ENCODE results near the gene NUP210.

DNA sequence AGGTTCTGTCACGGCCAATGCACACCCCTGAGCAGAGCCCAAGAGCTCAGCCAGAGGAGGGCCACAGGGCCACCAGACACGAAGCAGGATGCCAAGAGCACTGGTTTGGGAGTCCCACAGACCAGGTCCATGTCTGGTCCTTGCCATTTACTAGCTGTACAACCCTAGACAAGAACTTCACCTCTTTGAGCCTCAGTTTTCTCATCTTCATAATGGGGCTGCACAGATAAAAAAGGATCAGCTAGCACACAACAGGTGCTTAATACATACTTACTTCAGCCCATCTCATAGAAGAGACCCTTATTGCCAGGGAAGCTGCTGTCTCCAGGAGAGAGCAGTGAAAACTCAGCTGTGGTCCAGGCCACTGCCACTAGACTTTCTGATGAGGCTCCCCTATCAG lies 152.0 kb downstream of the NUP210 start:
- TF ChIP-seq POLR2A (IDR thresholded peaks at IDR 0.05): no peak
- TF ChIP-seq, protein P1, sequence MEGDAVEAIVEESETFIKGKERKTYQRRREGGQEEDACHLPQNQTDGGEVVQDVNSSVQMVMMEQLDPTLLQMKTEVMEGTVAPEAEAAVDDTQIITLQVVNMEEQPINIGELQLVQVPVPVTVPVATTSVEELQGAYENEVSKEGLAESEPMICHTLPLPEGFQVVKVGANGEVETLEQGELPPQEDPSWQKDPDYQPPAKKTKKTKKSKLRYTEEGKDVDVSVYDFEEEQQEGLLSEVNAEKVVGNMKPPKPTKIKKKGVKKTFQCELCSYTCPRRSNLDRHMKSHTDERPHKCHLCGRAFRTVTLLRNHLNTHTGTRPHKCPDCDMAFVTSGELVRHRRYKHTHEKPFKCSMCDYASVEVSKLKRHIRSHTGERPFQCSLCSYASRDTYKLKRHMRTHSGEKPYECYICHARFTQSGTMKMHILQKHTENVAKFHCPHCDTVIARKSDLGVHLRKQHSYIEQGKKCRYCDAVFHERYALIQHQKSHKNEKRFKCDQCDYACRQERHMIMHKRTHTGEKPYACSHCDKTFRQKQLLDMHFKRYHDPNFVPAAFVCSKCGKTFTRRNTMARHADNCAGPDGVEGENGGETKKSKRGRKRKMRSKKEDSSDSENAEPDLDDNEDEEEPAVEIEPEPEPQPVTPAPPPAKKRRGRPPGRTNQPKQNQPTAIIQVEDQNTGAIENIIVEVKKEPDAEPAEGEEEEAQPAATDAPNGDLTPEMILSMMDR (IDR thresholded peaks at IDR 0.05): no peak

Data from testis (tissue), 2 donors.